K562 (cell line): ENCODE results near the gene GPR39. TPM values are rescaled to one million over a fixed set of nuclear protein-coding genes. Genes with fewer than 3 reads are reported as not detected.

Source experiments
- ATAC-seq: fragments of 200-7000 bp; cut with Tn5 transposase; 3 replicates; pipeline ENCODE4 v1.9.1; 2020; ENCODE audit warnings: moderate library complexity
- BruUV-seq: library from RNA; stranded (reverse); fragments of 400-500 nt; replicated peaks from 2 replicates; lab custom pipeline; 2021; lab: Mats Ljungman, UMichigan
- CTCF ChIA-PET: fragments of 300-600 bp; formaldehyde crosslinking; extraction: SDS; loops from one replicate; lab custom pipeline; 2021; ENCODE audit warnings: low intra/inter-chr PET ratio; lab: Yijun Ruan, JAX
- POLR2A ChIA-PET: fragments of 300-600, 350-650 bp; sonication (Branson Sonifier 250); formaldehyde crosslinking; extraction: SDS; loops from one replicate; lab custom pipeline; 2021; ENCODE audit warnings: antibody characterized with exemption, inconsistent platforms; lab: Yijun Ruan, JAX
- DNase-seq, 4 experiments: peaks; one replicate each; pipeline versions ENCODE4 v3.0.0 to v3.0.0-alpha.2; 2011 to 2018; ENCODE audit warnings: low spot score in 3 of 4, mixed read lengths in 3 of 4; ENCODE audit errors: extremely low read depth in 1 of 4
- FAIRE-seq: peaks from 2 replicates; lab custom pipeline; 2011; peaks lifted over from hg19 to GRCh38; lab: Jason Lieb, UNC
- H2AFZ ChIP-seq: 2 replicates; pipeline ENCODE4 v1.6.0; 2011; ENCODE audit warnings: low read depth, low read length, control low read depth, inconsistent platforms
- H3K27ac ChIP-seq: fragments of 200-600 bp; 3 replicates; pipeline ENCODE4 v1.8.0; 2011; ENCODE audit warnings: low read depth, mild to moderate bottlenecking, control low read depth, inconsistent platforms, low read length, moderate library complexity, mixed read lengths; ENCODE audit errors: extremely low read depth
- H3K27me3 ChIP-seq, 2 experiments: fragments of 300-600 bp in 1 of 2; 2 replicates in 1 of 2; 3 replicates in 1 of 2; pipeline versions ENCODE4 v1.6.0 to v1.8.0; 2011; ENCODE audit warnings: inconsistent platforms in 2 of 2, low read length in 2 of 2, mild to moderate bottlenecking in 1 of 2, mixed read lengths in 1 of 2, moderate library complexity in 1 of 2; ENCODE audit not compliant: control insufficient read depth in 2 of 2, insufficient read depth in 2 of 2
- H3K36me3 ChIP-seq: fragments of 300-600 bp; 3 replicates; pipeline ENCODE4 v1.8.0; 2011; ENCODE audit warnings: mild to moderate bottlenecking, low read length, inconsistent platforms; ENCODE audit not compliant: control insufficient read depth, insufficient read depth
- H3K4me1 ChIP-seq, 2 experiments: fragments of 200-600 bp in 1 of 2; replicated peaks in 1 of 2; 2 replicates in 1 of 2; 3 replicates in 1 of 2; pipeline versions ENCODE4 v1.5.1 to v1.8.0; 2011; ENCODE audit warnings: inconsistent platforms in 2 of 2, low read length in 2 of 2, mild to moderate bottlenecking in 1 of 2, mixed read lengths in 1 of 2, moderate library complexity in 1 of 2; ENCODE audit not compliant: control insufficient read depth in 2 of 2, insufficient read depth in 2 of 2
- H3K4me2 ChIP-seq: 2 replicates; pipeline ENCODE4 v1.6.1; 2011; ENCODE audit warnings: low read length, control low read depth, inconsistent platforms, mixed read lengths; ENCODE audit not compliant: insufficient read depth
- H3K4me3 ChIP-seq: fragments of 200-600 bp; sonication (generic), shearing (Covaris generic); 2 replicates; pipeline ENCODE4 v1.5.1; 2016; ENCODE audit warnings: control low read depth, inconsistent platforms
- H3K79me2 ChIP-seq: fragments of 200-600 bp; 3 replicates; pipeline ENCODE4 v1.8.0; 2011; ENCODE audit warnings: low read length, inconsistent platforms; ENCODE audit not compliant: control insufficient read depth, insufficient read depth
- H3K9ac ChIP-seq, 2 experiments: 2 replicates each; pipeline versions ENCODE4 v1.6.0 to v1.6.1; 2011; ENCODE audit warnings: low read depth in 2 of 2, low read length in 2 of 2, control low read depth in 1 of 2, inconsistent platforms in 1 of 2, mild to moderate bottlenecking in 1 of 2, mixed read lengths in 1 of 2; ENCODE audit not compliant: insufficient read depth in 1 of 2
- H3K9me1 ChIP-seq: one replicate; pipeline ENCODE4 v1.6.0; 2011; ENCODE audit warnings: inconsistent platforms, mild to moderate bottlenecking, low read length, moderate library complexity; ENCODE audit not compliant: control insufficient read depth, insufficient read depth
- H3K9me3 ChIP-seq: replicated peaks from 2 replicates; pipeline ENCODE4 v1.5.1; 2011; ENCODE audit warnings: low read depth, low read length, inconsistent platforms; ENCODE audit not compliant: control insufficient read depth, insufficient read depth
- H4K20me1 ChIP-seq: replicated peaks from 2 replicates; pipeline ENCODE4 v1.6.1; 2011; ENCODE audit warnings: low read length, inconsistent platforms, mixed read lengths; ENCODE audit not compliant: control insufficient read depth, insufficient read depth
- BRCA1 ChIP-seq, 2 experiments: fragments of 450-650 bp in 1 of 2; sonication (generic) in 1 of 2; formaldehyde crosslinking in 1 of 2; IDR thresholded peaks; 2 replicates each; pipeline versions ENCODE4 v1.5.0 to v1.6.1; 2017 to 2020; ENCODE audit warnings: mild to moderate bottlenecking in 1 of 2, missing genetic modification reagents in 1 of 2
- IFI16 ChIP-seq: fragments of 250-450 bp; sonication (Bioruptor Pico); IDR thresholded peaks from 2 replicates; pipeline ENCODE4 v2.1.2; 2022; ENCODE audit warnings: mild to moderate bottlenecking, inconsistent platforms
- NR2F6 ChIP-seq: fragments of 450-650 bp; formaldehyde crosslinking; IDR thresholded peaks from 2 replicates; pipeline ENCODE4 v1.4.0; 2020; ENCODE audit warnings: mild to moderate bottlenecking
- SRSF9 ChIP-seq: fragments of 200-400 bp; formaldehyde crosslinking; IDR thresholded peaks from 2 replicates; pipeline ENCODE4 v1.6.1; 2017; ENCODE audit warnings: low read depth, low read length, borderline replicate concordance
- ZBTB43 ChIP-seq: sonication (generic); formaldehyde crosslinking; IDR thresholded peaks from 2 replicates; pipeline ENCODE4 v1.8.0; 2023; ENCODE audit warnings: mild to moderate bottlenecking, missing genetic modification reagents
- ZNF184 ChIP-seq: sonication (generic); formaldehyde crosslinking; IDR thresholded peaks from 2 replicates; pipeline ENCODE4 v1.5.0; 2020; ENCODE audit warnings: missing genetic modification reagents
- ZNF239 ChIP-seq: fragments of 250-450 bp; sonication (Bioruptor Pico); IDR thresholded peaks from 2 replicates; pipeline ENCODE4 v1.4.0; 2020; ENCODE audit warnings: mild to moderate bottlenecking
- ZNF668 ChIP-seq: fragments of 250-450 bp; sonication (Bioruptor Pico); IDR thresholded peaks from 2 replicates; pipeline ENCODE4 v1.8.0; 2022; ENCODE audit warnings: mild to moderate bottlenecking, inconsistent platforms
- WGBS: fragments of 100-300 bp; shearing (Covaris generic); methylation state at CpG from one replicate; pipeline ENCODE4 v1.1.6; 2016; ENCODE audit warnings: low coverage, mixed read lengths; ENCODE audit not compliant: insufficient coverage; ENCODE audit errors: missing lambda C conversion rate; 5-methylcytosine and 5-hydroxymethylcytosine counted together
- in situ Hi-C: fragments of 300-500 bp; cut with MboI; formaldehyde crosslinking; loops from 4 replicates; pipeline ENCODE4 v1.15.0; 2018; ENCODE audit warnings: inconsistent platforms, mixed read lengths
- intact Hi-C: fragments of 100-400 bp; cut with micrococcal nuclease; formaldehyde crosslinking; loops from 2 replicates; pipeline ENCODE4 v1.14.2; 2022
- polyA plus RNA-seq, 8 experiments: library from polyadenylated mRNA; depleted of rRNA in 4 of 8; stranded (reverse) in 5 of 8; unstranded in 3 of 8; fragments of >200 nt; fragmentation: Nextera tagmentation in 2 of 8; fragmentation: Illumina TruSeq in 1 of 8; extraction: Ambion mirVana in 2 of 8; extraction: Trizol in 1 of 8; gene quantifications; 2 replicates each; pipeline versions ENCODE4 v1.2.1 to v1.2.3, GENCODE V29; 2011 to 2014; ENCODE audit warnings: inconsistent platforms in 1 of 8, missing spikeins in 1 of 8
- total RNA-seq, 7 experiments: library from RNA; depleted of rRNA in 6 of 7; stranded (reverse); fragments of >200 nt in 6 of 7; fragmentation: Illumina TruSeq in 2 of 7; extraction: Trizol in 2 of 7; gene quantifications; 2 replicates each; pipeline versions ENCODE4 v1.2.1 to v1.2.3, GENCODE V29; 2011 to 2021; ENCODE audit warnings: low replicate concordance in 1 of 7
- TF ChIP-seq, protein P1 (sequence below), 2 experiments: fragments of 200-800 bp in 1 of 2; sonication (Bioruptor generic) in 1 of 2; sonication (generic) in 1 of 2; formaldehyde crosslinking in 1 of 2; IDR thresholded peaks in 1 of 2; conservative IDR thresholded peaks in 1 of 2; 2 replicates each; pipeline versions ENCODE4 v1.5.0 to v1.6.1; 2016 to 2020; ENCODE audit warnings: missing compliant biosample characterization in 1 of 2, missing genetic modification characterization in 1 of 2, missing genetic modification reagents in 1 of 2

Gene GPR39
- total and polyA plus RNA-seq, 9 of the 15 experiments (the other 6 are each of a cell fraction or from before 2014, with no cell fraction given): 0.04 TPM; not detected in 8

DNA sequence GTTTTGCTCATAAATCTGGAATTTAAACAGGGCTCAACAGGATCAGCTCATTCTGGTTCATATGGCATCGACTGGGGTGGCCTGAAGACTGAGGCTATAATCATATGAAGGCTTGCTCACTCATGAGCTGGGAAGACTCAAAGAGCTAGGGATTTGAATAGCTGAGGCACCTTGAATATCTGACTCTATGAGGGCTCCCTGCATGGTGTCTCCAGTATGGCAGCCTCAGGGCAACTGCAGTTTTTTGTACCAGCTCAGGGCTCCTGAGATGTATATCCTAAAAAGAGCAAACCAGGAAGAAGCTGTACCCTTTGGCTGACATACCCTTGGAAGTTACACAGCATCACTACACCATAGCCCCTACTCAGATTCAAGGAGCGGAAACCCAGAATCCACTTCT lies 15.3 kb upstream of the GPR39 start:
- intact Hi-C loops (no loop called here), in situ Hi-C loops (no loop called here)
- Histone ChIP-seq H3K9me3 (no peaks in the 10 kb centered on the region), H3K27ac (no peak overlapping the region), H3K9ac (no peak overlapping the region), H2AFZ (no peak overlapping the region), H3K36me3 (no peaks in the 10 kb centered on the region), H3K4me2 (no peak overlapping the region), H3K4me1 (peaks cover 0 to 4% of the 10 kb centered on the region in 2 experiments; a peak in 1 of 5 replicates), H3K79me2 (no peaks in the 10 kb centered on the region), H3K9me1 (no peaks in the 10 kb centered on the region), H4K20me1 (no peaks in the 10 kb centered on the region), H3K27me3 (no peaks in the 10 kb centered on the region), H3K4me3 (no peak overlapping the region)
- ChIA-PET CTCF (no interaction called here), POLR2A (no interaction called here)
- BruUV-seq: no TSS peak
- DNase-seq (no peak), FAIRE-seq (no peak), ATAC-seq (no peak)
- 8% methylated on average over 1 of the region's 2 CpGs for WGBS
- TF ChIP-seq ZBTB43 (CRISPR knock-in tag) (no peak), ZNF239 (no peak), BRCA1 (IDR thresholded peaks at IDR 0.05) (no peak), BRCA1 (CRISPR knock-in tag; IDR thresholded peaks at IDR 0.05) (no peak), NR2F6 (CRISPR knock-in tag) (no peak), ZNF668 (no peak), IFI16 (CRISPR knock-in tag) (no peak), ZNF184 (no peak), SRSF9 (no peak)
- TF ChIP-seq, protein P1, sequence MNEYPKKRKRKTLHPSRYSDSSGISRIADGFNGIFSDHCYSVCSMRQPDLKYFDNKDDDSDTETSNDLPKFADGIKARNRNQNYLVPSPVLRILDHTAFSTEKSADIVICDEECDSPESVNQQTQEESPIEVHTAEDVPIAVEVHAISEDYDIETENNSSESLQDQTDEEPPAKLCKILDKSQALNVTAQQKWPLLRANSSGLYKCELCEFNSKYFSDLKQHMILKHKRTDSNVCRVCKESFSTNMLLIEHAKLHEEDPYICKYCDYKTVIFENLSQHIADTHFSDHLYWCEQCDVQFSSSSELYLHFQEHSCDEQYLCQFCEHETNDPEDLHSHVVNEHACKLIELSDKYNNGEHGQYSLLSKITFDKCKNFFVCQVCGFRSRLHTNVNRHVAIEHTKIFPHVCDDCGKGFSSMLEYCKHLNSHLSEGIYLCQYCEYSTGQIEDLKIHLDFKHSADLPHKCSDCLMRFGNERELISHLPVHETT (CRISPR knock-in tag; conservative IDR thresholded peaks at IDR 0.05 in 1 of 2, IDR thresholded peaks at IDR 0.05 in 1 of 2): no peak
